Measurements from ENCODE around the gene PRKG1.

DNA sequence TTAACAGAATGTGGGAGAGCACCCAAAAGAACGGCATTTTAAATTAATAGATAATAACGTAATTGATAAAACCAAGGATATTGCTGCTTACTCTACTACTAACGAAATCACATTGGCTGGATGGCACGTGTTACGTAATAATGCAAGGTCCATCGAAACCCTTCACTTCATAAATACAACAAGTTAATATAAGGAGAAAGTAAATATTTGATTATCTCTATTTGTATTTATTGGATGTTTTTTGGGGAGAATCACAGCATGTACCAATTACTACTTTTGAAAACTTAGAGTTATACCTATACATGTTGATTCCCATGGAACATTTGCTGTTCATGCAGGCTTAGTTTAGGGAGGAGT lies 1.6 kb downstream of the PRKG1 start:
- TF ChIP-seq EZH2 (IDR thresholded peaks at IDR 0.05; ENCODE audit: insufficient read depth, poor library complexity, severe bottlenecking) (no peak), EZH2phosphoT487 (IDR thresholded peaks at IDR 0.05; ENCODE audit: insufficient read depth, low read depth) (no peak)

Data from GM23248 (cell line).